GM23248 (cell line): ENCODE data around the gene MED9. TPM values are rescaled to one million over a fixed set of nuclear protein-coding genes. Genes with fewer than 3 reads are reported as not detected.

ENCODE experiments used
- DNase-seq: peaks from one replicate; pipeline ENCODE4 v3.0.0-alpha.2; 2015
- H2AFZ ChIP-seq: fragments of 200-600 bp; sonication (generic); 2 replicates; pipeline ENCODE4 v1.6.1; 2016; ENCODE audit warnings: antibody characterized with exemption
- H3F3A ChIP-seq: fragments of 200-600 bp; sonication (generic); 2 replicates; pipeline ENCODE4 v1.6.1; 2016; ENCODE audit warnings: mild to moderate bottlenecking, antibody characterized with exemption, mixed run types; ENCODE audit not compliant: insufficient read depth
- H3K27ac ChIP-seq: fragments of 200-600 bp; sonication (generic); 2 replicates; pipeline ENCODE4 v1.5.1; 2016; ENCODE audit warnings: mild to moderate bottlenecking
- H3K27me3 ChIP-seq: fragments of 200-600 bp; sonication (generic); replicated peaks from 2 replicates; pipeline ENCODE4 v1.6.1; 2016; ENCODE audit warnings: mild to moderate bottlenecking; ENCODE audit not compliant: insufficient read depth
- H3K36me3 ChIP-seq: fragments of 200-600 bp; sonication (generic); 2 replicates; pipeline ENCODE4 v1.6.1; 2016; ENCODE audit warnings: low read depth, mild to moderate bottlenecking
- H3K4me1 ChIP-seq: fragments of 200-600 bp; sonication (generic); 2 replicates; pipeline ENCODE4 v1.6.1; 2016; ENCODE audit warnings: mild to moderate bottlenecking; ENCODE audit not compliant: insufficient read depth
- H3K4me2 ChIP-seq: fragments of 200-600 bp; sonication (generic); one replicate; pipeline ENCODE4 v1.6.1; 2016; ENCODE audit warnings: mild to moderate bottlenecking; ENCODE audit not compliant: unreplicated experiment
- H3K4me3 ChIP-seq: fragments of 200-600 bp; sonication (generic); 2 replicates; pipeline ENCODE4 v1.5.1; 2016; ENCODE audit warnings: mild to moderate bottlenecking
- H3K79me2 ChIP-seq: fragments of 200-600 bp; sonication (generic); 2 replicates; pipeline ENCODE4 v1.6.1; 2016; ENCODE audit warnings: mild to moderate bottlenecking; ENCODE audit not compliant: insufficient read depth
- H3K9ac ChIP-seq: fragments of 200-600 bp; sonication (generic); 2 replicates; pipeline ENCODE4 v1.6.1; 2016; ENCODE audit warnings: mild to moderate bottlenecking
- H3K9me2 ChIP-seq: fragments of 200-600 bp; sonication (generic); 2 replicates; pipeline ENCODE4 v1.6.1; 2016; ENCODE audit warnings: mixed run types, mild to moderate bottlenecking, moderate library complexity; ENCODE audit not compliant: insufficient read depth
- H3K9me3 ChIP-seq: fragments of 200-600 bp; sonication (generic); one replicate; pipeline ENCODE4 v1.6.1; 2017; ENCODE audit warnings: low read depth
- H4K20me1 ChIP-seq: fragments of 200-600 bp; sonication (generic); 2 replicates; pipeline ENCODE4 v1.6.0; 2016; ENCODE audit not compliant: insufficient read depth
- EZH2 ChIP-seq: fragments of 200-600 bp; sonication (generic); IDR thresholded peaks from 2 replicates; pipeline ENCODE4 v1.6.1; 2018; ENCODE audit warnings: antibody characterized with exemption, mild to moderate bottlenecking; ENCODE audit not compliant: insufficient read depth, poor library complexity, severe bottlenecking
- EZH2phosphoT487 ChIP-seq: fragments of 200-600 bp; sonication (generic); IDR thresholded peaks from 2 replicates; pipeline ENCODE4 v1.6.1; 2018; ENCODE audit warnings: antibody characterized with exemption, moderate library complexity, mild to moderate bottlenecking, low read depth; ENCODE audit not compliant: insufficient read depth
- WGBS, 2 experiments: methylation state at CpG; one replicate each; pipeline ENCODE4 v1.1.6; 2015 to 2017; ENCODE audit warnings: low lambda C conversion rate in 2 of 2, low coverage in 1 of 2; ENCODE audit errors: missing lambda C conversion rate in 2 of 2; 5-methylcytosine and 5-hydroxymethylcytosine counted together
- in situ Hi-C: fragments of 300-500 bp; cut with MboI; formaldehyde crosslinking; loops from 2 replicates; pipeline ENCODE4 v1.15.0; 2020
- polyA plus RNA-seq: library from polyadenylated mRNA; unstranded; fragments of >200 nt; fragmentation: Nextera tagmentation; extraction: Ambion mirVana; gene quantifications from 2 replicates; pipeline ENCODE4 v1.2.1, GENCODE V29; 2016
- total RNA-seq: library from RNA; depleted of rRNA; stranded (reverse); fragments of >200 nt; shearing (Covaris generic); gene quantifications from 2 replicates; pipeline ENCODE4 v1.2.3, GENCODE V29; 2014

MED9 gene
- total and polyA plus RNA-seq, 2 experiments from 2014 or later, result 10.0 to 10.3 TPM

DNA sequence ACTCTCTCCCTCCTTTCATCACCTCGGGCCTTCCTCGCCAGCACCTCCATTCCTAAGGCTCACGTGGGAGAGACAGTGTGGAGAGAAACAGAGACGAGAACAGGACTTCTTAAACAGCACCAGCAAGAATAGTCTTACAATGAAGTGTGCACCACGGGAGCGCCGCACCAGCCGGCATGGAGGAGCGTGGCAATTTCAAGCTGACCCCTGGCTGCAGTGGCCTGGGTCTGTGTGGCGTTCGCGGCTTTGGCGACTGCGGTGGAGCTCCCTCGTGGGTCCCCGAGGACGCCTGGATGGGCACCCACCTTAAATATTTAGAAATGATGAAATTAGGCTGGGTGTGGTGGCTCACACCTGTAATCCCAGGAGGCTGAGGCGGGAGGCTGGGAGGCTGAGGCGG is 20.5 kb upstream of the MED9 start:
- Histone ChIP-seq H3K9me3 (no peaks in the 10 kb centered on the region), H3K4me1 (no peaks in the 10 kb centered on the region), H3K9ac (no peak overlapping the region), H3K27me3 (0 out of 2 replicates have a peak, but pooled peaks cover 3% of the 10 kb centered on the region), H3K36me3 (no peaks in the 10 kb centered on the region), H2AFZ (no peak overlapping the region), H3K9me2 (no peaks in the 10 kb centered on the region), H3K27ac (no peak overlapping the region), H3F3A (no peaks in the 10 kb centered on the region), H3K4me3 (no peak overlapping the region), H4K20me1 (no peaks in the 10 kb centered on the region), H3K4me2 (no peak overlapping the region), H3K79me2 (no peaks in the 10 kb centered on the region)
- TF ChIP-seq EZH2phosphoT487 (no peak), EZH2 (no peak)
- WGBS, 2 experiments, result 84 to 86% methylated on average over 19 of the region's 19 CpGs
- no peak for DNase-seq
- in situ Hi-C loops, result no loop called here

DNA sequence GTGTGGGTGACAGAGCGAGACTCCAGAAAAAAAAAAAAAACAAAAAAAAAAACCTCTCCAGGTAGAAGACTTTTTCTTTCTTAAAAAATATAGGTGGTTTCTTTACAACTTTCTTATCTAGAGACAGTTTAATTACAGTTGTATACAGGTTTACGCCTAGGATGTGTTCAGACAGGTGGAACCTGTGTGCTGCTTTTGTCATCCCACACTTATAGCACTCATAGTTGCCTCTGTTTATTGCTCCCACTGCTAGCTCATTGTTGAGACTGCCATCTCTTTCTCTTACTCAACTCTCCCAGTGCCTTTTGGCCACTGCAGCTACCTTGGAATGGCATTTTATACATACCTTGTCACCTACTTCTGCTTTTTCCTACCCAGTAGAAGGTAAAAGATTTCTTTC is 19.1 kb upstream of the MED9 start:
- no peaks in the 10 kb centered on the region for H3K4me1 ChIP-seq
- H3K9ac ChIP-seq, result no peak overlapping the region
- no peaks in the 10 kb centered on the region for H3K9me3 ChIP-seq
- DNase-seq, result no peak
- no peak overlapping the region for H3K27ac ChIP-seq
- no peak overlapping the region for H2AFZ ChIP-seq
- no peaks in the 10 kb centered on the region for H4K20me1 ChIP-seq
- in situ Hi-C loops, result no loop called here
- no peaks in the 10 kb centered on the region for H3K79me2 ChIP-seq
- no peak overlapping the region for H3K4me3 ChIP-seq
- no peaks in the 10 kb centered on the region for H3F3A ChIP-seq
- 78 to 85% methylated on average over 2 of the region's 2 CpGs for WGBS, 2 experiments
- H3K9me2 ChIP-seq, result no peaks in the 10 kb centered on the region
- 0 out of 2 replicates have a peak, but pooled peaks cover 3% of the 10 kb centered on the region for H3K27me3 ChIP-seq
- no peak overlapping the region for H3K4me2 ChIP-seq
- TF ChIP-seq EZH2phosphoT487 (no peak), EZH2 (no peak)
- H3K36me3 ChIP-seq, result no peaks in the 10 kb centered on the region

DNA sequence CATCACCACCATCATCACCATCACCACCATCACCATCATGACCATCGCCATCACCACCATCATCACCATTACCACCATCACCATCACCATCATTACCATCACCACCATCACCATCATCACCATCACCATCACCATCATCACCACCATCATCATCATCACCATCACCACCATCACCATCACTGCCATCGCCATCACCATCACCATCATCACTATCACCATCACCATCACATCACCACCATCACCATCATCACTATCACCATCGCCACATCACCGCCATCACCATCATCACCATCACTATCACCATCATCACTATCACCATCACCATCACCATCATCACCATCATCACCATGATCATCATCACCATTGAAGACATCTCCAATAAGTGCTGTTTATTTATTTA is 16.8 kb upstream of the MED9 start:
- no peak overlapping the region for H3K4me3 ChIP-seq
- TF ChIP-seq EZH2 (no peak), EZH2phosphoT487 (no peak)
- H3K27me3 ChIP-seq, result peaks cover 14% of the 10 kb centered on the region
- H2AFZ ChIP-seq, result no peak overlapping the region
- H3K9ac ChIP-seq, result no peak overlapping the region
- in situ Hi-C loops, result no loop called here
- H3K9me2 ChIP-seq, result no peaks in the 10 kb centered on the region
- 79 to 89% methylated on average over 3 to 4 of the region's 4 CpGs for WGBS, 2 experiments
- no peaks in the 10 kb centered on the region for H3F3A ChIP-seq
- no peak overlapping the region for H3K27ac ChIP-seq
- no peaks in the 10 kb centered on the region for H3K79me2 ChIP-seq
- no peaks in the 10 kb centered on the region for H3K36me3 ChIP-seq
- DNase-seq, result no peak
- H3K9me3 ChIP-seq, result no peaks in the 10 kb centered on the region
- H3K4me2 ChIP-seq, result no peak overlapping the region
- H3K4me1 ChIP-seq, result no peaks in the 10 kb centered on the region
- no peaks in the 10 kb centered on the region for H4K20me1 ChIP-seq

DNA sequence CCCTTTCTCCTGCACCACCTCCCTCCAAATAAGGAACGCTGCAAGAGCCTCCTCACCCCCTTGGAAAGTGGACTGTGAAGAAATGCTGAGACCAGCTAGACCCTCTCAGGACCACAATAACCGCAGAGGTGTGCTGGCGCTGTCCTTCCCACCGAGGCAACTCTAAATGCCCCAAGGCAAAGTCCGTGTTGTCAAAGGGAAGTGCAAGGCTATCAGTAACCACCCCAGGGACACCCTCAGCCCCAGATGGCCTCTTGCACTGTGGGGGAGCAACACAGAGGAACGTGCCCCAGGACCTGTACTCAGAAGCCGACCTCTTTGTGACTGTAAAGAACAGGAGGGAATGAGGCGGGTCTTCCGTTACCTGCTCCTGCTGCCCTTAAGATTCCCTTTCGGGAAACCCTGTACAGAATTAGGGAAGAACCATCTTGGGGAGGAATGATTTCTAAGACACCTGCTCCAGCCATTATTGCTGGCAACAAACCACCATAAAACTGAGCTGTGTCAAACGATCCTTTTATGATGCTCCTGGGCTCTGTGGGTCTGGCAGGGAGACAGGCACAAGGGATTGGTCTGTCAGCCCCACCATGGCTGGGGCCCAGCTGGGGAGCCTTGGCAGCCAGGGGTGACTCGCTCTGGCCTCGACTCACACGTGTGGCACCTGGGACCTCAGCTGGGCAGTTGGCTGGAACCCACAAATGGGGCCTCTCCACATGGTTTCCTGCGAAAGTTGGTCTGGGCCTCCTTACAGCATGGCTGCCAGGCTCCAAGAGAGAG is 14.6 kb upstream of the MED9 start:
- Histone ChIP-seq H3F3A (no peaks in the 10 kb centered on the region), H3K4me1 (no peaks in the 10 kb centered on the region), H4K20me1 (no peaks in the 10 kb centered on the region), H3K27ac (no peak overlapping the region), H3K27me3 (peaks cover 14% of the 10 kb centered on the region), H2AFZ (no peak overlapping the region), H3K9me2 (no peaks in the 10 kb centered on the region), H3K79me2 (no peaks in the 10 kb centered on the region), H3K36me3 (no peaks in the 10 kb centered on the region), H3K4me3 (no peak overlapping the region), H3K4me2 (no peak overlapping the region), H3K9me3 (no peaks in the 10 kb centered on the region), H3K9ac (no peak overlapping the region)
- no peak for TF ChIP-seq EZH2phosphoT487
- TF ChIP-seq EZH2, result no peak
- 61 to 69% methylated on average over 15 of the region's 15 CpGs for WGBS, 2 experiments
- DNase-seq, result no peak
- in situ Hi-C loops, result no loop called here
